Stimulated activated CD4-positive, alpha-beta T cell treated with anti-CD3 and anti-CD28 coated beads, Interleukin-1b, Interleukin-23, amount 100 ng/mL, for 24 hours (primary cell): ENCODE measurements around the gene TNNI3K.

Source experiments
- DNase-seq, 4 experiments: peaks; one replicate each; pipeline ENCODE4 v3.0.0-alpha.2; 2020; ENCODE audit warnings: low read depth in 4 of 4, low spot score in 1 of 4

The TNNI3K gene

DNA sequence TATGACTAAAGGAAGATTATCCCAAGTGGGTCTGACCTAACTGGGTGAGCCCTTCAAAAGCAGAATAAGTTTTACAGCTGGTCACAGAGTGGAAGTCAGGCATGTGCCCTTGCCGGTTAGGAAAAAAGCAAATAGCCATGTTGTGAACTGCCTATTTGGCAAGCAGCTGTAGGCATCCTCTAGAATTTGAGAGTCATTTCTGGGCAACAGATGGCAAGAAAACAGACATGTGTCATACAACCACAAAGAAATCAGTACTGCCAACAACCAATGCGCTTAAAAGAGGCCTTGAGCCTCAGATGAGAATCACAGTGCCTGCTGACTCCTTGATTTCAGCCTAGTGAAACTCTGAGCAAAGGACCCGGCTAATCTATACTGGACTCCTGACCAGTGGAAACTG lies 250.4 kb downstream of the TNNI3K start:
- no peak for DNase-seq

GRCh38 chr1:74486036-74486435 lies 250.8 kb downstream of the TNNI3K start:
- DNase-seq, result no peak

GRCh38 chr1:74496669-74497068 lies 261.5 kb downstream of the TNNI3K start:
- DNase-seq, result no peak

- no peak for DNase-seq
Measured at GRCh38 chr1:74498901-74499300, 263.7 kb downstream of the TNNI3K start.

- no peak for DNase-seq
Measured at GRCh38 chr1:74502432-74502831, 267.2 kb downstream of the TNNI3K start.

GRCh38 chr1:74502858-74503257 lies 267.7 kb downstream of the TNNI3K start:
- DNase-seq, result no peak

DNA sequence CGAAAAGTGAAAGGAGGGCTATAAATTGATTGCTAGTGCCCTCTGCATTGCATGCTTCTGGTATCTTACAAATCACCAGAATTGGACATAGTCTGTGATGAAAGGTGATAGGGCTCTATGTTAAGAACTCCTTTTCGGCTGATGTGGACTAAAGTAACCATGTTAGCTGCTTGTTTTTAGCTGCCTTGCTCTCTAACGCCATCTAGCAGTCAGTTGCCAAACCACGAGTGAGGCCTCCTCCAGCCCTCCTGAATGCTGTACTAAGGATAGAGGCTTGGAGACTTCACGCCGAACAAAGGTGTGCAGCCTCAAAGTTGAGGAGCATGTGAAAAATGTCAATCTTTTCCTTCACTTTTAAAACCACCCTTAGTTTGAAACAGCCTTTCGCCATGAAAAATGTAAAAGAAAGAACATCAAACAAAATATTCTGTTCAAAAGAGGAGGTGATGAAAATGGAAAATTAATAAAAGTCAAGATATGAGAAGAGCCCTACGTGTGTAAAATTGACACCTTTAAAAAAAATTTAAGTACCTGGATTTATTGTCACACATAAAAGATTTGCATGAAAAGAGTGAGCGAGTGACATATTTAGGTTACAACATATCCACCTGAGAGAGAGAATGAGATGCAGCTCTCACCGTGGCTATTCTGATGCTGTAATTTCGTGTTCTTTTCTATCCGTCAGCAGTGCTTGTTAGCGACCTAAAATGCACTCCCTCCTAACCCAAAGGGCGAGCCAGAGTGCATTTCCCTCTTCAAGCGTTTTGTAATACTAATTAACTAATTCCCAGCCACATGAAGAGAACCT lies 269.1 kb downstream of the TNNI3K start:
- DNase-seq, result peak in 2 of 4 experiments; percentile 3 to 16

- DNase-seq, result no peak
Measured at GRCh38 chr1:74504933-74505512, 269.8 kb downstream of the TNNI3K start.

- DNase-seq, result no peak
Measured at GRCh38 chr1:74505928-74506710, 270.9 kb downstream of the TNNI3K start.

DNA sequence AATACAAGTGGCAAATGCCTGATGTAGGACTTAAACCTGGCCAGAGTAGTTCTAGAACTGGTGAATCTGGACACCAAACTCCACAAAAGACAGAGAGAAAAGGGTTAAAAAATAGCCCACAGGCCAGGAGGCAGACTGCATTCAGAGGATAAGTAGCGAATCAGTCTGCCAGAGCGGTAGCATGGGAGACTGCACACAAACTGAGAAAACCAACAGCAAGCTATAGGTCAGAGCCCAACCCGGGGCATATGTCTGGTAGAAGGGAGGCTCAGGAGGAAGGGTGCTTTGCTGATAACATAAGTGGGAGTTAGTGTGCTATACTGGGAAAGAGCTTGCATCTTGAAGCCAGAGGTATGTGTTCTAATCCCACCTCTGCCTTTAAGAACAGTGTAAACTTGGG lies 273.3 kb downstream of the TNNI3K start:
- DNase-seq, result no peak

DNA sequence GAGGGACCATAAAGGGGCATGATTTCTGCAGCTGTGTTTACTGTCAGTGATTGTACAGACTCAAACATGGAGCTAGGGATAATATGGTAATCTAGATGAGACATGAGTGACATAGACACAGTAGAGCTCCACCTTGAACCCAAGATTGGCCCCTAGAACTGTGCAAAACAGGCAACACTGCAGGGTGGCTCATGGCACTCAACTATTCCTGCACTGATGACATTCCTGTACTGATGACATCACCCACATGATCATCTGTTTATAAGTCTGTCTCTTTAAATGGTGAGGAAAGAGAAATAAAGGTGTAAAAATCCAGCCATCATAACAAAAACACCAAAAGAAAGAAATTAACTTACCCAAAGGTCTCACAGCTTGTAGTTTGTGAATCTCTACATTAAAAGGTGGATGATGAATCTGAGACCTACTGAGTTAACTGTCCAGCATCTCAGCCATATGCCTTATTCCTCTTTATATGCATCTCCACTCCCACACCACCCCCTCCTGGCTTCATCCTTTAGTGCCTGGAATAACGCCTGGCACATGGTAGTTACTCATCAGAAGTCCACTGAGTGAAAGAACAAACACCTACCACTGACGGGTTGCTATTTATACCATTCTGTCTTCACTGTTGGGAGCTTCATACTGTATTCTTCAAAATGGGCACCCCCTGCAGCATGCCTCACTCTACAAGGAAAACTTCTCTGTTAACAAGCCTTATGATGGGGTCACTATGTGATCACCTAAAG lies 277.2 kb downstream of the TNNI3K start, which contains the start of gene LRRC53:
Gene LRRC53 (minus strand): TSS at position 442 of the 746 bp plus-strand sequence. CDS start 29,262 bp downstream, outside the sequence.
- no peak for DNase-seq

GRCh38 chr1:74513411-74514300 lies 278.5 kb downstream of the TNNI3K start:
- no peak for DNase-seq

DNA sequence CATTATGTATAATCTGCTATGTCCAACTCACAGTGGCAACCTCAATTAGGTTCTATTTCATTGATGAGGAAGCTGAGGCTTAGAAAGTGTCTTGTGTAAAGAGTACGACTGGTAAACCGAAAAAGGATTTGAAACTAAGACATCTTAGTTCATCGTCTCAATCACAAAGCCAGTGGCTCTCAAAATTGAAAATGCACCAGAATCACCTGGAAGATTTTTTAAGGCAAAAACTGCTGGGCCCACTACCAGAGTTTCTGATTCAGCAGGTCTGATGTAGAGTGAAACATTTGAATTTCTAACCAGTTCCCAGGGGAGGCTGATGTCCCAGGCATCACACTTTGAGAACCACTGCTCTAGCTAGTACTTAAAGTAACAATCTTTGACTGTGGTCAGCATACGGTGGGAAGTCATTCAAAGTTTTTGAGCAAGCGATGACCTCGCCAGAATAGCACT lies 282.4 kb downstream of the TNNI3K start:
- DNase-seq, result no peak

GRCh38 chr1:74522148-74522547 lies 287.0 kb downstream of the TNNI3K start:
- DNase-seq, result no peak

- no peak for DNase-seq
Measured at GRCh38 chr1:74523873-74524480, 288.8 kb downstream of the TNNI3K start.

DNA sequence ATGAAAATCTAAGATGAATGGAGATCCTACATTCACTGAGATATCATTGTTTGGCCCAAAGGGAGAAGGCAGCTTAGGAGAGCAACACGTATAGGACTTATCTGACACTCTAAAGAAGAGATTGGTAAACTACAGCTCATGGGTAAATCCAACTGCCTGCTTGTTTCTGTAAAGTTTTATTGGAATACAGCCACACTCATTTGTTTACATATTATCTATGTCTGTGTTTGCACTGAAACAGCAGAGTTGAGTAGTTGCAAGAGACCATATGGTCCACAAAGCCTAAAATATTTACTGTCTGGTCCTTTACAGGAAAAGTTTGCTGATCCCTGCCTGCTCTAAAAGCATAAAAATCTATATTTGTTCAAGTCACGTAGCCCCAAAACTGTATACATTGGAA lies 291.5 kb downstream of the TNNI3K start:
- DNase-seq, result no peak

DNA sequence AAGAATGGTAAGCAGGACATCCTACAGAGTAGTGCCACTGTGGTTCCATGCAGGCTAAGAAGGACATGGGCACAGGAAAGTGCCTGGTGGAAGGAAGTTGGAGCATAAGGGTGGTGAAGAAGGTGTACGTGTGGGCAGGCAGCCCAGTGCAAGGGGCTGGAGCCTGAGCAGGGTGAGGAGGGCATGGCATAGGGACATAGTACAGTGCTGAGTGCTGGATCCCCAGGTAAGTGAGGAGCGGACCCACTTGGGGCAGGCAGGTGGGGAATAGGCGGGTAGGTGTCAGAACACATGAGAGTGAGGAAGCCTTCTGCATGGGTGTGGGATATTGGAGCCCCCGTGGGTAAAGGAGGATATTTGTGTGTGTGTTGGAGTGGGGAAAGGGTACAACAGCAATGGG lies 292.9 kb downstream of the TNNI3K start:
- DNase-seq, result no peak

GRCh38 chr1:74530892-74531291 lies 295.7 kb downstream of the TNNI3K start:
- no peak for DNase-seq

DNA sequence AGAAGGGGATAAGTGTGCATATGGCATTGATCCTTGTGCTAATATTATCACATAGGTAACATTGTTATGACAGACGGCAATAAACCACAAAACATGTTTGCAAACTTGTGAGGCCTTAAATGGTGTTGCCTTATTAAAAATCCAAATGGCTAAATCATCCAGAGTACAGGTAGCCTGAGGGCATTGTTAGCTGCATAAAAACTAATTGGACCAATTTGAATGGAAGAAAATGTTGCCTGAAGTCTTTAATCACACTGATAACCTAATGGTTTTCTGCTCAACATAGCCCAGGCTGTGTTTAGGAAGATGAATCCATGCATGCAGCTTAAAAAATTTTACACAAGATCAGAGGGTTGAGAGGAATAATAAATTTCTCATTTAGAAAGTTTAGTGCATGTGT lies 296.6 kb downstream of the TNNI3K start:
- no peak for DNase-seq

- DNase-seq, result no peak
Measured at GRCh38 chr1:74534241-74534640, 299.1 kb downstream of the TNNI3K start.
